Mammary epithelial cell (primary cell): ENCODE data around the gene INPP4A.

Experiments
- CTCF ChIP-seq, 2 donors: IDR thresholded peaks in 1 of 2; conservative IDR thresholded peaks in 1 of 2; 2 replicates each; pipeline ENCODE4 v1.5.1; 2011 to 2012; ENCODE audit warnings: inconsistent platforms in 2 of 2, low read length in 2 of 2, mild to moderate bottlenecking in 2 of 2, control low read depth in 1 of 2, low read depth in 1 of 2; ENCODE audit not compliant: insufficient read depth in 1 of 2; ENCODE audit errors: extremely low read depth in 1 of 2
- EZH2 ChIP-seq: IDR thresholded peaks from 2 replicates; pipeline ENCODE4 v1.6.1; 2012; ENCODE audit warnings: low read length, inconsistent platforms, borderline replicate concordance

- no peak for TF ChIP-seq EZH2
- TF ChIP-seq CTCF (conservative IDR thresholded peaks at IDR 0.05 in 1 of 2, IDR thresholded peaks at IDR 0.05 in 1 of 2; ENCODE audit: extremely low read depth in 1 of 2, insufficient read depth in 1 of 2, low read depth in 1 of 2, low read length in 2 of 2) = no peak
Observed at GRCh38 chr2:98534761-98535160, 90.1 kb downstream of the INPP4A start.
